HepG2 (cell line): Measurements from ENCODE around the gene CENPVL2.
"Not testable (repeated sequence)": the region's sequence is repeated elsewhere in the genome, so short reads cannot be mapped to it uniquely, and the experiment has no call there.

Experiments used
- ASH2L ChIP-seq: fragments of 300-600, 200-600 bp; sonication (generic); IDR thresholded peaks from 2 replicates; pipeline ENCODE4 v1.7.0; 2017; ENCODE audit warnings: low read depth, mild to moderate bottlenecking, moderate library complexity, mixed read lengths, low read length; ENCODE audit not compliant: insufficient read length
- POLR2AphosphoS5 ChIP-seq: IDR thresholded peaks from 2 replicates; pipeline ENCODE4 v1.6.1; 2012; ENCODE audit warnings: low read depth, low read length
- SP1 ChIP-seq, 2 experiments: fragments of 450-650 bp in 1 of 2; sonication (generic) in 1 of 2; formaldehyde crosslinking in 1 of 2; IDR thresholded peaks; 2 replicates each; pipeline versions ENCODE4 v1.4.0 to v1.6.1; 2016 to 2020; ENCODE audit warnings: missing genetic modification reagents in 1 of 2
- ZNF121 ChIP-seq: sonication (generic); formaldehyde crosslinking; IDR thresholded peaks from 2 replicates; pipeline ENCODE4 v1.5.0; 2020; ENCODE audit warnings: mild to moderate bottlenecking, missing genetic modification reagents

DNA sequence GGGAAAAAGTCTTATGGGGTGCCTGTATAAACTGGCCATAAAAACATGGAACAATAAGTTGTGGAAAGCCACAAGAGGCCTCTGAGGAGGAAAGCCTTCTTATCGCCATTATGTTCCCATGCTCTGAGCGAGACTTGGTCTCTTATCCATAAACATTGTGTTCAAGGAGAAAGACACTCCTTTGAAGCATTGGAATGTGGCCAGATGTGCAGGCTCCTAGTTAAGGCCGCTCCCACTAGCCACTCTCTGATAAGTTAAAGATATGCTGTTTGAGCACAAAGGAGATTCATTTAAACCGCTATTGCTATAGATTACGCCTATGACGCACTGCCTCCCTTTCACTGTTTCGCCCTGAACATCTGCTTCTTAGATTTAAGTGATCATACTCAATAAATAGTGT, 46.1 kb downstream of the CENPVL2 start:
- TF ChIP-seq SP1 (IDR thresholded peaks at IDR 0.05); SP1 (CRISPR knock-in tag; IDR thresholded peaks at IDR 0.05); POLR2AphosphoS5; ASH2L; ZNF121: not testable (repeated sequence)
